Type B pancreatic cell (in vitro differentiated cells): Measurements from ENCODE around the gene NPAS3. TPM values are rescaled to one million over a fixed set of nuclear protein-coding genes. Genes with fewer than 3 reads are reported as not detected.

ENCODE experiments used
- DNase-seq: peaks from one replicate; pipeline ENCODE4 v3.0.0; 2021; ENCODE audit warnings: mixed read lengths; ENCODE audit not compliant: unreplicated experiment; ENCODE audit errors: extremely low spot score
- H3K27ac Mint-ChIP-seq: 2 replicates; pipeline ENCODE4 v1.8.0; 2021; ENCODE audit warnings: mild to moderate bottlenecking, mixed read lengths
- H3K27me3 Mint-ChIP-seq: 2 replicates; pipeline ENCODE4 v1.8.0; 2021; ENCODE audit warnings: mixed read lengths
- H3K36me3 Mint-ChIP-seq: 2 replicates; pipeline ENCODE4 v1.8.0; 2021; ENCODE audit warnings: mixed read lengths
- H3K4me1 Mint-ChIP-seq: one replicate; pipeline ENCODE4 v1.8.0; 2021; ENCODE audit warnings: mixed read lengths; ENCODE audit not compliant: unreplicated experiment
- H3K4me3 Mint-ChIP-seq: 2 replicates; pipeline ENCODE4 v1.8.0; 2021; ENCODE audit warnings: mild to moderate bottlenecking, mixed read lengths
- H3K9me3 Mint-ChIP-seq: 2 replicates; pipeline ENCODE4 v1.8.0; 2021; ENCODE audit warnings: mixed read lengths
- total RNA-seq: library from RNA; stranded (reverse); gene quantifications from 2 replicates; pipeline ENCODE4 v1.2.1, GENCODE V29; 2021; ENCODE audit warnings: low replicate concordance
- TF ChIP-seq, protein P1 (sequence below): fragments of 200-600 bp; sonication (generic); conservative IDR thresholded peaks from 2 replicates; pipeline ENCODE4 v1.5.0; 2021; ENCODE audit warnings: antibody characterized with exemption, mild to moderate bottlenecking

NPAS3 gene
- total RNA-seq, 1 donor from 2014 or later = 8.7 TPM

DNA sequence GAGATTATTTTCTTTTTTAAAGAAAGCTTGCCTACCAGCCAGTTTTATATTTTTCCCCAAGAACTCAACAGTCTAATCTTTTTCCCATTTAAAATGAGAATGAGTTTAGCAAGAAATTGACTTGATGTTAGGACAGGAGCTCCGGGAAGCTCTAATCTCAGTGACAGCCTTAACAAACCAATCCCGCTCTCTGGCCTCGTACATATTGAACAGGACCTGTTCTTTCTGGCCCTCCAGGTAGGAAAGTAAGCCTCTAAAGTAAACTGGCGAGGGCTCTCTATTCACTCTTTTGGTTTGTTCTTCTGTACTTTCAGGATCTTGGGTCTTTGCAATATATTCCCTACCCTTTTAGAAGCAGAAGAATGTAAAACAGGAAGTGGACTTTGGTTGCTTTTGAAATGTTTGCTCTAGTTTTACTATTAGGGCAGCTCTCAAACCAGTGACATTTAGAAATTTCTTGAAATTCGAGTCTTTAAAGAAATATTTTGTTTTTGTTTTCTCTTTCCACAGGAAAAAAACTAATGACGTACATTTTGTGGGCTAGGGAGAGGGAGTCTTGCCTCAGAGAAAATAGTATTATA, 17.9 kb upstream of the NPAS3 start:
- H3K27ac Mint-ChIP-seq = no peak overlapping the region
- H3K4me1 Mint-ChIP-seq = no peaks in the 10 kb centered on the region
- no peaks in the 10 kb centered on the region for H3K36me3 Mint-ChIP-seq
- H3K9me3 Mint-ChIP-seq = no peaks in the 10 kb centered on the region
- DNase-seq = no peak
- no peak overlapping the region for H3K4me3 Mint-ChIP-seq
- TF ChIP-seq, protein P1, sequence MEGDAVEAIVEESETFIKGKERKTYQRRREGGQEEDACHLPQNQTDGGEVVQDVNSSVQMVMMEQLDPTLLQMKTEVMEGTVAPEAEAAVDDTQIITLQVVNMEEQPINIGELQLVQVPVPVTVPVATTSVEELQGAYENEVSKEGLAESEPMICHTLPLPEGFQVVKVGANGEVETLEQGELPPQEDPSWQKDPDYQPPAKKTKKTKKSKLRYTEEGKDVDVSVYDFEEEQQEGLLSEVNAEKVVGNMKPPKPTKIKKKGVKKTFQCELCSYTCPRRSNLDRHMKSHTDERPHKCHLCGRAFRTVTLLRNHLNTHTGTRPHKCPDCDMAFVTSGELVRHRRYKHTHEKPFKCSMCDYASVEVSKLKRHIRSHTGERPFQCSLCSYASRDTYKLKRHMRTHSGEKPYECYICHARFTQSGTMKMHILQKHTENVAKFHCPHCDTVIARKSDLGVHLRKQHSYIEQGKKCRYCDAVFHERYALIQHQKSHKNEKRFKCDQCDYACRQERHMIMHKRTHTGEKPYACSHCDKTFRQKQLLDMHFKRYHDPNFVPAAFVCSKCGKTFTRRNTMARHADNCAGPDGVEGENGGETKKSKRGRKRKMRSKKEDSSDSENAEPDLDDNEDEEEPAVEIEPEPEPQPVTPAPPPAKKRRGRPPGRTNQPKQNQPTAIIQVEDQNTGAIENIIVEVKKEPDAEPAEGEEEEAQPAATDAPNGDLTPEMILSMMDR = no peak
- H3K27me3 Mint-ChIP-seq = peaks cover 10% of the 10 kb centered on the region

DNA sequence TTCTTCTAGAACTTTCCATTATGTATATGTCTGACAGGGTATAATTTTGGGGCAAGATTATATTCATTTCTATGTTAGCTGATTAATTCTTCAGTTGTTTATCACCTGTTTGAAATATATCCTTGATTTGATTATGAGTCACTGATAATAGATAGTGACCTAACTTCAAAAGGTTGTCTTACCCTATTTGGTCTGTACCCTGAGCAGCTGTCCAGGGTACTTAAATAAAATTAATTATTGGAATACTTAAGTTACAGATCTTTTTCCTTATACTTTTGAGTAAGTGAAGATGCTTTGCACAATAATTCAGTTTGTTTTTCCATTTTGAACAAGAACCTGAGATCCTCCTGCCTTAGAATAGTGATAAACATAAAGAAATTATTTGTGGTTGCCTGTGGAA, 13.2 kb upstream of the NPAS3 start:
- H3K36me3 Mint-ChIP-seq = no peaks in the 10 kb centered on the region
- H3K9me3 Mint-ChIP-seq = no peaks in the 10 kb centered on the region
- no peak overlapping the region for H3K27ac Mint-ChIP-seq
- H3K4me1 Mint-ChIP-seq = no peaks in the 10 kb centered on the region
- TF ChIP-seq, protein P1 = no peak
- H3K27me3 Mint-ChIP-seq = peaks cover 22% of the 10 kb centered on the region
- H3K4me3 Mint-ChIP-seq = no peak overlapping the region
- no peak for DNase-seq

- TF ChIP-seq, protein P1 = no peak
- H3K4me3 Mint-ChIP-seq = peak overlapping the region; percentile 91
- no peak for DNase-seq
- peaks cover 12% of the 10 kb centered on the region for H3K4me1 Mint-ChIP-seq
- no peak overlapping the region for H3K27ac Mint-ChIP-seq
- H3K9me3 Mint-ChIP-seq = no peaks in the 10 kb centered on the region
- H3K36me3 Mint-ChIP-seq = peaks cover 4% of the 10 kb centered on the region
- peaks cover 77% of the 10 kb centered on the region for H3K27me3 Mint-ChIP-seq
These were observed 6.3 kb upstream of the NPAS3 start for GRCh38 chr14:32932302-32932913.

GRCh38 chr14:32932914-32933628, 5.6 kb upstream of the NPAS3 start:
- Mint-ChIP-seq H3K27me3 (peaks cover 84% of the 10 kb centered on the region), H3K27ac (peak overlapping the region; percentile 77), H3K9me3 (no peaks in the 10 kb centered on the region), H3K36me3 (peaks cover 4% of the 10 kb centered on the region), H3K4me3 (peak overlapping the region; percentile 91), H3K4me1 (peaks cover 13% of the 10 kb centered on the region)
- DNase-seq = peak; percentile 71
- TF ChIP-seq, protein P1 = no peak

GRCh38 chr14:32933629-32934072, 5.0 kb upstream of the NPAS3 start:
- DNase-seq = no peak
- Mint-ChIP-seq H3K36me3 (peaks cover 4% of the 10 kb centered on the region), H3K4me1 (peaks cover 16% of the 10 kb centered on the region), H3K9me3 (no peaks in the 10 kb centered on the region), H3K4me3 (peak overlapping the region; percentile 91), H3K27me3 (peaks cover 87% of the 10 kb centered on the region), H3K27ac (peak overlapping the region; percentile 77)
- TF ChIP-seq, protein P1 = peak; percentile 77
